HEK293 (cell line): ENCODE results near the gene RPS29.
A peak's percentile ranks its signal among the peaks of the same experiment; 100 is the strongest.

Experiments
- CTCF ChIA-PET: fragments of 350-600 bp; formaldehyde crosslinking; extraction: SDS; loops from one replicate; lab custom pipeline; 2021; ENCODE audit warnings: antibody characterized with exemption; lab: Yijun Ruan, JAX
- POLR2A ChIA-PET: fragments of 300-600 bp; formaldehyde crosslinking; extraction: SDS; loops from one replicate; lab custom pipeline; 2020; ENCODE audit warnings: antibody characterized with exemption, inconsistent platforms; lab: Yijun Ruan, JAX
- H3K27ac ChIP-seq: fragments of 200-500 bp; sonication (Bioruptor generic); 2 replicates; pipeline ENCODE4 v1.5.1; 2014; ENCODE audit warnings: low read depth, low read length, control low read depth, inconsistent platforms; ENCODE audit errors: extremely low read depth
- H3K36me3 ChIP-seq, 2 experiments: fragments of 200-500 bp in 1 of 2; sonication (Bioruptor generic) in 1 of 2; 1 replicate in 1 of 2; 2 replicates in 1 of 2; pipeline ENCODE4 v1.5.1; 2014 to 2017; ENCODE audit warnings: inconsistent platforms in 2 of 2, low read length in 2 of 2; ENCODE audit not compliant: control insufficient read depth in 2 of 2, insufficient read depth in 1 of 2
- H3K4me1 ChIP-seq: fragments of 200-500 bp; sonication (Bioruptor generic); 2 replicates; pipeline ENCODE4 v1.5.1; 2014; ENCODE audit warnings: mild to moderate bottlenecking, low read length, inconsistent platforms; ENCODE audit not compliant: control insufficient read depth, insufficient read depth
- H3K4me3 ChIP-seq: 2 replicates; pipeline ENCODE4 v1.5.1; 2011; ENCODE audit warnings: low read depth, mild to moderate bottlenecking, control low read depth, low read length, moderate library complexity
- H3K9me3 ChIP-seq: fragments of 200-500 bp; sonication (Bioruptor generic); 2 replicates; pipeline ENCODE4 v1.5.1; 2014; ENCODE audit warnings: low read depth, low read length, inconsistent platforms; ENCODE audit not compliant: control insufficient read depth, insufficient read depth
- CTCF ChIP-seq: fragments of 450-650 bp; formaldehyde crosslinking; IDR thresholded peaks from 2 replicates; pipeline ENCODE4 v1.5.1; 2016; ENCODE audit warnings: missing biosample characterization, missing genetic modification characterization
- ELK4 ChIP-seq: IDR thresholded peaks from 2 replicates; pipeline ENCODE4 v1.6.1; 2011; ENCODE audit warnings: mild to moderate bottlenecking, low read depth, low read length, borderline replicate concordance
- KLF16 ChIP-seq: fragments of 450-650 bp; formaldehyde crosslinking; IDR thresholded peaks from 2 replicates; pipeline ENCODE4 v1.5.1; 2017; ENCODE audit warnings: missing biosample characterization, missing genetic modification characterization
- PRDM1 ChIP-seq: fragments of 450-650 bp; formaldehyde crosslinking; IDR thresholded peaks from 2 replicates; pipeline ENCODE4; 2016; ENCODE audit warnings: missing biosample characterization, missing genetic modification characterization
- SP2 ChIP-seq: fragments of 450-650 bp; formaldehyde crosslinking; IDR thresholded peaks from 2 replicates; pipeline ENCODE4 v1.5.1; 2016; ENCODE audit warnings: missing biosample characterization, missing genetic modification characterization
- ZBTB21 ChIP-seq: fragments of 450-650 bp; formaldehyde crosslinking; IDR thresholded peaks from 2 replicates; pipeline ENCODE4 v1.5.1; 2017; ENCODE audit warnings: missing biosample characterization, missing genetic modification characterization
- ZBTB6 ChIP-seq: fragments of 450-650 bp; formaldehyde crosslinking; IDR thresholded peaks from 2 replicates; pipeline ENCODE4 v1.5.1; 2017; ENCODE audit warnings: missing biosample characterization, missing genetic modification characterization
- ZNF114 ChIP-seq: fragments of 450-650 bp; formaldehyde crosslinking; IDR thresholded peaks from 2 replicates; pipeline ENCODE4 v1.5.0; 2017; ENCODE audit warnings: missing biosample characterization, missing genetic modification characterization
- ZNF133 ChIP-seq: fragments of 450-650 bp; formaldehyde crosslinking; IDR thresholded peaks from 2 replicates; pipeline ENCODE4 v1.5.1; 2016; ENCODE audit warnings: missing biosample characterization, missing genetic modification characterization
- ZNF140 ChIP-seq: fragments of 450-650 bp; formaldehyde crosslinking; IDR thresholded peaks from 2 replicates; pipeline ENCODE4 v1.5.1; 2016; ENCODE audit warnings: missing biosample characterization, missing genetic modification characterization
- ZNF2 ChIP-seq: fragments of 450-650 bp; formaldehyde crosslinking; IDR thresholded peaks from 2 replicates; pipeline ENCODE4 v1.5.1; 2016; ENCODE audit warnings: missing biosample characterization, missing genetic modification characterization
- ZNF362 ChIP-seq: fragments of 450-650 bp; formaldehyde crosslinking; IDR thresholded peaks from 2 replicates; pipeline ENCODE4 v1.5.1; 2016; ENCODE audit warnings: missing biosample characterization, missing genetic modification characterization
- ZNF513 ChIP-seq: fragments of 450-650 bp; IDR thresholded peaks from 2 replicates; pipeline ENCODE4 v1.5.1; 2018; ENCODE audit warnings: missing biosample characterization, missing genetic modification characterization
- ZNF560 ChIP-seq: fragments of 450-650 bp; formaldehyde crosslinking; IDR thresholded peaks from 2 replicates; pipeline ENCODE4 v1.5.1; 2017; ENCODE audit warnings: missing biosample characterization, missing genetic modification characterization, borderline replicate concordance
- ZNF561 ChIP-seq: fragments of 450-650 bp; IDR thresholded peaks from 2 replicates; pipeline ENCODE4 v1.5.1; 2018; ENCODE audit warnings: missing biosample characterization, missing genetic modification characterization, borderline replicate concordance
- ZNF585B ChIP-seq: fragments of 450-650 bp; formaldehyde crosslinking; IDR thresholded peaks from 2 replicates; pipeline ENCODE4 v1.5.1; 2016; ENCODE audit warnings: missing biosample characterization, missing genetic modification characterization
- ZNF629 ChIP-seq: fragments of 450-650 bp; formaldehyde crosslinking; IDR thresholded peaks from 2 replicates; pipeline ENCODE4 v1.5.1; 2017; ENCODE audit warnings: missing biosample characterization, missing genetic modification characterization
- ZNF747 ChIP-seq: fragments of 450-650 bp; formaldehyde crosslinking; IDR thresholded peaks from 2 replicates; pipeline ENCODE4 v1.5.1; 2016; ENCODE audit warnings: missing biosample characterization, missing genetic modification characterization
- ZNF768 ChIP-seq: fragments of 450-650 bp; formaldehyde crosslinking; IDR thresholded peaks from 2 replicates; pipeline ENCODE4 v1.5.1; 2018; ENCODE audit warnings: missing biosample characterization, mild to moderate bottlenecking, missing genetic modification characterization
- ZSCAN18 ChIP-seq: fragments of 450-650 bp; formaldehyde crosslinking; IDR thresholded peaks from 2 replicates; pipeline ENCODE4 v1.5.1; 2016; ENCODE audit warnings: missing biosample characterization, missing genetic modification characterization
- ZSCAN30 ChIP-seq: fragments of 450-650 bp; IDR thresholded peaks from 2 replicates; pipeline ENCODE4 v1.5.1; 2018; ENCODE audit warnings: missing biosample characterization, mild to moderate bottlenecking, missing genetic modification characterization, moderate library complexity

Gene RPS29

GRCh38 chr14:49581209-49582112 is 4.7 kb downstream of the RPS29 start:
- H3K4me1 ChIP-seq = peaks cover 11% of the 10 kb centered on the region
- ChIA-PET POLR2A (interaction anchor here (0.6 kb wide), 2 partner anchors 12 to 562 kb away, joined by 3 read pairs; no protein-coding TSS in a partner anchor), CTCF (no interaction called here)
- H3K36me3 ChIP-seq = peaks cover 34 to 45% of the 10 kb centered on the region in 2 experiments
- H3K27ac ChIP-seq = no peak overlapping the region
- H3K4me3 ChIP-seq = no peak overlapping the region
- TF ChIP-seq ZNF2 (tag by site-specific recombination) (no peak), ZBTB6 (tag by site-specific recombination) (peak; percentile 67; the same call in 1 of the 2 replicates)
- H3K9me3 ChIP-seq = no peaks in the 10 kb centered on the region

GRCh38 chr14:49579841-49580240 is 6.3 kb downstream of the RPS29 start:
- Histone ChIP-seq H3K36me3 (peaks cover 35 to 56% of the 10 kb centered on the region in 2 experiments), H3K4me1 (peaks cover 11% of the 10 kb centered on the region), H3K27ac (no peak overlapping the region), H3K4me3 (no peak overlapping the region), H3K9me3 (no peaks in the 10 kb centered on the region)
- no peak for TF ChIP-seq ZNF513
- TF ChIP-seq CTCF (tag by site-specific recombination) = no peak
- TF ChIP-seq ZNF114 (tag by site-specific recombination) = no peak
- TF ChIP-seq ELK4 = no peak
- no peak for TF ChIP-seq ZNF560 (tag by site-specific recombination)
- no peak for TF ChIP-seq ZSCAN30 (tag by site-specific recombination)
- no peak for TF ChIP-seq ZNF629 (tag by site-specific recombination)
- TF ChIP-seq ZNF585B (tag by site-specific recombination) = no peak
- TF ChIP-seq PRDM1 = no peak
- ChIA-PET CTCF (interaction anchor here (1.2 to 1.6 kb wide), 2 partner anchors 29 to 118 kb away, joined by 3 to 4 read pairs; no protein-coding TSS in a partner anchor), POLR2A (no interaction called here)

- CTCF ChIA-PET = no interaction called here
- Histone ChIP-seq H3K4me1 (peaks cover 3% of the 10 kb centered on the region; the same call in 1 of the 2 replicates), H3K27ac (no peak overlapping the region), H3K4me3 (no peak overlapping the region), H3K9me3 (no peaks in the 10 kb centered on the region), H3K36me3 (peaks cover 18 to 49% of the 10 kb centered on the region in 2 experiments)
- POLR2A ChIA-PET = interaction anchor here (0.7 kb wide), 1 partner anchor 380 kb away, joined by 3 read pairs; no protein-coding TSS in a partner anchor
- TF ChIP-seq ZNF140 (tag by site-specific recombination) (no peak), ZSCAN18 (no peak), ZNF585B (tag by site-specific recombination) (no peak), ZNF768 (tag by site-specific recombination) (no peak), ZBTB21 (tag by site-specific recombination) (no peak), ZNF362 (tag by site-specific recombination) (no peak), ZNF2 (tag by site-specific recombination) (no peak), ZNF747 (tag by site-specific recombination) (no peak), KLF16 (tag by site-specific recombination) (no peak), ZNF561 (no peak), SP2 (tag by site-specific recombination) (no peak), ZNF133 (tag by site-specific recombination) (no peak)
Observed at GRCh38 chr14:49578141-49578540, 8.0 kb downstream of the RPS29 start.
